Testis (tissue), 3 donors: ENCODE data around the gene VAV1. TPM values are rescaled to one million over a fixed set of nuclear protein-coding genes. Genes with fewer than 3 reads are reported as not detected.
A peak's percentile ranks its signal among the peaks of the same experiment; 100 is the strongest.
"Not testable (repeated sequence)": the region's sequence is repeated elsewhere in the genome, so short reads cannot be mapped to it uniquely, and the experiment has no call there.

ENCODE experiments used
- DNase-seq: peaks from one replicate; pipeline ENCODE4 v3.0.0-alpha.2; 2019
- H3K27ac ChIP-seq, 2 donors: fragments of 200-600 bp; sonication (generic); one replicate each; pipeline ENCODE4 v1.5.1; 2019
- H3K27me3 ChIP-seq: fragments of 200-600 bp; sonication (generic); one replicate; pipeline ENCODE4 v1.5.1; 2019
- H3K36me3 ChIP-seq: fragments of 200-600 bp; sonication (generic); one replicate; pipeline ENCODE4 v1.5.1; 2017; ENCODE audit warnings: low read depth; ENCODE audit errors: missing control alignments
- H3K4me1 ChIP-seq: fragments of 200-600 bp; sonication (generic); one replicate; pipeline ENCODE4 v1.5.1; 2019
- H3K4me3 ChIP-seq, 2 donors: fragments of 200-600 bp; sonication (generic); one replicate each; pipeline ENCODE4 v1.5.1; 2017 to 2019
- H3K9me3 ChIP-seq: fragments of 200-600 bp; sonication (generic); one replicate; pipeline ENCODE4 v1.5.1; 2017
- CTCF ChIP-seq, 3 experiments: fragments of 450-650 bp in 2 of 3; fragments of 200-600 bp in 1 of 3; sonication (generic) in 1 of 3; IDR thresholded peaks; one replicate each; pipeline ENCODE4 v1.5.1; 2016 to 2019; ENCODE audit warnings: antibody characterized with exemption in 3 of 3, mild to moderate bottlenecking in 2 of 3, moderate library complexity in 1 of 3
- POLR2A ChIP-seq: fragments of 450-650 bp; IDR thresholded peaks from one replicate; pipeline ENCODE4 v1.6.1; 2017; ENCODE audit warnings: antibody characterized with exemption, mild to moderate bottlenecking, moderate library complexity
- WGBS, 2 donors: methylation state at CpG; one replicate each; pipeline ENCODE4 v1.1.5; 2018; 5-methylcytosine and 5-hydroxymethylcytosine counted together
- intact Hi-C: fragments of 100-400 bp; cut with DNase I; formaldehyde crosslinking; loops from one replicate; pipeline ENCODE4 v1.15.1; 2023; ENCODE audit warnings: low total_unique reads
- polyA plus RNA-seq: library from polyadenylated mRNA; stranded (reverse); fragments of 350-450 nt; fragmentation: Illumina TruSeq; extraction: RNeasy Lipid Tissue Mini Kit (QIAGEN cat#74804); gene quantifications from one replicate; pipeline ENCODE4 v1.2.3, GENCODE V29; 2014; ENCODE audit warnings: low read depth, low replicate concordance; ENCODE audit not compliant: insufficient read depth
- total RNA-seq, 2 donors: library from RNA; depleted of rRNA; stranded (reverse); fragments of >200 nt; gene quantifications; one replicate each; pipeline ENCODE4 v1.2.3, GENCODE V29; 2016

Gene VAV1
- total and polyA plus RNA-seq, 3 donors from 2014 or later: 1.1 to 8.9 (median 4.5) TPM

GRCh38 chr19:6767357-6768235, 4.9 kb upstream of the VAV1 start, which contains the start of gene SH2D3A:
SH2D3A (minus strand) TSS chr19:6767435; CDS start chr19:6763748, 3,687 bp downstream.
- H3K9me3 ChIP-seq: no peaks in the 10 kb centered on the region
- no peaks in the 10 kb centered on the region for H3K4me1 ChIP-seq
- DNase-seq: peak; percentile 74
- H3K36me3 ChIP-seq: no peaks in the 10 kb centered on the region
- H3K4me3 ChIP-seq: peak within 1 kb of the TSS; percentile 24 to 42
- TF ChIP-seq CTCF (IDR thresholded peaks at IDR 0.05) (no peak), POLR2A (no peak)
- H3K27ac ChIP-seq: no peak within 1 kb of the TSS
- intact Hi-C loops: no loop called here
- 3 to 4% methylated on average over 38 to 47 of the region's 47 CpGs for WGBS, 2 donors
- H3K27me3 ChIP-seq: no peaks in the 10 kb centered on the region

GRCh38 chr19:6768236-6768785, 4.2 kb upstream of the VAV1 start:
- no peak overlapping the region for H3K4me3 ChIP-seq
- WGBS, 2 donors: 64 to 65% methylated on average over 8 of the region's 8 CpGs
- no peak overlapping the region for H3K27ac ChIP-seq
- no peak for DNase-seq
- intact Hi-C loops: no loop called here
- H3K36me3 ChIP-seq: no peaks in the 10 kb centered on the region
- TF ChIP-seq CTCF (IDR thresholded peaks at IDR 0.05): no peak
- TF ChIP-seq POLR2A: no peak
- H3K9me3 ChIP-seq: no peaks in the 10 kb centered on the region
- no peaks in the 10 kb centered on the region for H3K27me3 ChIP-seq
- H3K4me1 ChIP-seq: no peaks in the 10 kb centered on the region

GRCh38 chr19:6769006-6769619, 3.4 kb upstream of the VAV1 start:
- Histone ChIP-seq H3K36me3 (no peaks in the 10 kb centered on the region), H3K4me3 (no peak overlapping the region), H3K9me3 (no peaks in the 10 kb centered on the region), H3K4me1 (no peaks in the 10 kb centered on the region), H3K27me3 (no peaks in the 10 kb centered on the region), H3K27ac (no peak overlapping the region)
- DNase-seq: no peak
- TF ChIP-seq POLR2A: no peak
- peak in 1 of 3 experiments; percentile 33 for TF ChIP-seq CTCF (IDR thresholded peaks at IDR 0.05)
- WGBS, 2 donors: 66 to 67% methylated on average over 11 of the region's 11 CpGs
- intact Hi-C loops: no loop called here

GRCh38 chr19:6771648-6772027, 870 bp upstream of the VAV1 start:
- H3K9me3 ChIP-seq, intact Hi-C loops, DNase-seq, H3K36me3 ChIP-seq, H3K4me3 ChIP-seq, H3K4me1 ChIP-seq, H3K27me3 ChIP-seq, H3K27ac ChIP-seq: not testable (repeated sequence)
- 90 to 94% methylated on average over 7 of the region's 7 CpGs for WGBS, 2 donors

GRCh38 chr19:6772866-6773322, 386 bp downstream of the VAV1 start:
- 85% methylated on average over 3 to 14 of the region's 14 CpGs for WGBS, 2 donors
- H3K27ac ChIP-seq: no peak overlapping the region
- no peaks in the 10 kb centered on the region for H3K4me1 ChIP-seq
- H3K9me3 ChIP-seq: no peaks in the 10 kb centered on the region
- peak overlapping the region in 1 of 2 donors; percentile 23 for H3K4me3 ChIP-seq
- DNase-seq: no peak
- H3K27me3 ChIP-seq: no peaks in the 10 kb centered on the region
- TF ChIP-seq POLR2A (no peak), CTCF (IDR thresholded peaks at IDR 0.05) (no peak)
- no peaks in the 10 kb centered on the region for H3K36me3 ChIP-seq
- intact Hi-C loops: no loop called here
